GM18873 (cell line): ENCODE results near the gene COX5B.

Source experiments
- ATAC-seq: cut with Tn5 transposase; IDR thresholded peaks from one replicate; pipeline ENCODE4 v1.9.1; 2021; ENCODE audit warnings: mild to moderate bottlenecking, moderate library complexity, moderate number of reproducible peaks; ENCODE audit not compliant: unreplicated experiment, low FRiP score

COX5B gene

GRCh38 chr2:97653874-97654273 lies 8.0 kb downstream of the COX5B start:
- ATAC-seq = no peak

- no peak for ATAC-seq
These were observed 8.4 kb downstream of the COX5B start for GRCh38 chr2:97654309-97654708.

GRCh38 chr2:97654791-97655190 lies 8.9 kb downstream of the COX5B start:
- ATAC-seq = no peak

GRCh38 chr2:97656129-97656755 lies 10.4 kb downstream of the COX5B start:
- ATAC-seq = no peak

- ATAC-seq = no peak
These were observed 11.2 kb downstream of the COX5B start for GRCh38 chr2:97656905-97657587.

- ATAC-seq = no peak
These were observed 12.3 kb downstream of the COX5B start for GRCh38 chr2:97657986-97658690.

GRCh38 chr2:97658691-97659157 lies 12.9 kb downstream of the COX5B start:
- ATAC-seq = no peak

- ATAC-seq = no peak
These were observed 13.6 kb downstream of the COX5B start for GRCh38 chr2:97659256-97660043.

GRCh38 chr2:97660044-97660774 lies 14.3 kb downstream of the COX5B start:
- no peak for ATAC-seq

GRCh38 chr2:97660775-97661389 lies 15.0 kb downstream of the COX5B start:
- ATAC-seq = no peak

- ATAC-seq = no peak
These were observed 16.1 kb downstream of the COX5B start for GRCh38 chr2:97661927-97662326.

GRCh38 chr2:97662386-97662894 lies 16.6 kb downstream of the COX5B start:
- no peak for ATAC-seq

- ATAC-seq = peak; percentile 27
These were observed 17.2 kb downstream of the COX5B start for GRCh38 chr2:97662895-97663625.

- ATAC-seq = no peak
These were observed 17.7 kb downstream of the COX5B start for GRCh38 chr2:97663626-97663961.

- ATAC-seq = peak; percentile 93
These were observed 18.2 kb downstream of the COX5B start, which contains the start of gene ACTR1B for GRCh38 chr2:97663962-97664635. ACTR1B (minus strand) TSS chr2:97664044; CDS start chr2:97663890, 154 bp downstream.

GRCh38 chr2:97664636-97664970 lies 18.7 kb downstream of the COX5B start:
- ATAC-seq = no peak

GRCh38 chr2:97669448-97669847 lies 23.6 kb downstream of the COX5B start, which contains the start of gene C2orf92:
C2orf92 (plus strand) TSS chr2:97669713; CDS start chr2:97669789, 76 bp downstream.
- ATAC-seq = no peak

- ATAC-seq = no peak
These were observed 24.6 kb downstream of the COX5B start for GRCh38 chr2:97670471-97670870.
